Erythroblast (primary cell): Measurements from ENCODE around the gene ZXDC.

Experiments
- GATA1 ChIP-seq: IDR thresholded peaks from 2 replicates; pipeline ENCODE4 v1.6.1; 2011; ENCODE audit warnings: low read depth, mild to moderate bottlenecking, control low read depth, low read length, moderate library complexity
- POLR2A ChIP-seq: IDR thresholded peaks from 2 replicates; pipeline ENCODE4 v1.6.1; 2011; ENCODE audit warnings: mild to moderate bottlenecking, low read length

DNA sequence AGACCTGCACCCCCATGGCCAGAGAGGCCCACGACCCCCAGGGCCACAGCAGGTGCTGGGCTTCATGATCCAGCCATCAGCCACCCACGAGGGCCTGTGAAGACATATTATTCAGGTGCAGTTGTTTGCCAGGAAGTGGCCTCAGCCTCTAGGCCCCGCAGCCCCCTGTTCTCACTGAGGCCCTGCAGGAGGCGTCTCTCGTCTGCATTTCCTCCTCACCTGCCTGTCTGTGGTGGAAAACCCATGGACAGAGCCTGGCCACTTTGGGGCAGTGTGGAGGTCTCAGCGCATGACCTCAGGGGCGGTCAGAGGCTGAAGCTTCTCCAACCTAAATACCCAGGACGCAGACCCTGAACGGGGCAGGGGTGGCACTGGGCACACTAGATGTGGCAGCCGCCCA lies 23.2 kb upstream of the ZXDC start:
- no peak for TF ChIP-seq POLR2A
- no peak for TF ChIP-seq GATA1
